G401.6 (cell line): ENCODE results near the gene PRDM16.

Experiments used
- FAIRE-seq: peaks from 2 replicates; lab custom pipeline; 2012; peaks lifted over from hg19 to GRCh38; lab: Jason Lieb, UNC

The PRDM16 gene

GRCh38 chr1:3053986-3054385 is 15.0 kb upstream of the PRDM16 start:
- no peak for FAIRE-seq

DNA sequence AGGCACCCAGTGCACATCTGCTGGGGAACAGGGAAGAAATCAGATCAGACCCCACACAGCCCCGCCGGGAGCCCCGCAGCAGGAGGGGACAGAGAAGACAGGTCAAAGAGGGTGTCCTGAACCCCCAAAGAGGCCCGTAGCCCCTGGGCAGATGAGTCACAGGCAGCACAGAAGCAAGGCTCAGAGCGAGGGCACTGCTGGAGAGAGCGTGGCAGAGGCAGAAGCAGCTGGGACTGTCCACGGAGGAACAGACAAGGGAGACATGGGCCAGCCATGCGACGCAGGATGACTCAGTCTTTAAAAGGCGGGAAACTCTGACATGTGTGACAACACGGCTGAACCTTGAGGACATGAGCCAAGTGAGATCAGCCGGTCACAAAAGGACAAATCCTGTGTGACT is 14.5 kb upstream of the PRDM16 start:
- FAIRE-seq, result no peak

DNA sequence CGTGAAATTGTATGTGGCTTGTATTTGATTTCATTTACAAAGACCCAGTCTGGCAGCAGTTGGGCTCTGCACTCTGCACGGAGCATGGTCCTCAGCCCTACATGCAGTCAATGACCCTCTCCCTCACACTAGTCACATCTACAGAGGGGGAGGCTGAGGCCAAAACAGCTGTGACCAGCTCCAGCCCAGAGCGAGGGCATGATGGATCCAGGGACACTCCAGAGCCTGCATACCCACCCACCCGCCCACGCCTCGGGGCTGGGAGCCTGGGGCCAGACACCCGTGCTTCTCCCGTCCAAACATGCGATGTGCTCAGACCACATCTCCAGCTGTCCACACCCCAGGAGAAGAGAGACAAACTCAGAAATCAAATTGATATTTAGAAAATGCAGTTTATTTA is 14.0 kb upstream of the PRDM16 start:
- FAIRE-seq, result no peak

- FAIRE-seq, result no peak
These were observed 12.4 kb upstream of the PRDM16 start for GRCh38 chr1:3056641-3057040.

- no peak for FAIRE-seq
These were observed 10.6 kb upstream of the PRDM16 start for GRCh38 chr1:3058263-3059030.

- FAIRE-seq, result no peak
These were observed 8.9 kb upstream of the PRDM16 start for GRCh38 chr1:3060127-3060526.

DNA sequence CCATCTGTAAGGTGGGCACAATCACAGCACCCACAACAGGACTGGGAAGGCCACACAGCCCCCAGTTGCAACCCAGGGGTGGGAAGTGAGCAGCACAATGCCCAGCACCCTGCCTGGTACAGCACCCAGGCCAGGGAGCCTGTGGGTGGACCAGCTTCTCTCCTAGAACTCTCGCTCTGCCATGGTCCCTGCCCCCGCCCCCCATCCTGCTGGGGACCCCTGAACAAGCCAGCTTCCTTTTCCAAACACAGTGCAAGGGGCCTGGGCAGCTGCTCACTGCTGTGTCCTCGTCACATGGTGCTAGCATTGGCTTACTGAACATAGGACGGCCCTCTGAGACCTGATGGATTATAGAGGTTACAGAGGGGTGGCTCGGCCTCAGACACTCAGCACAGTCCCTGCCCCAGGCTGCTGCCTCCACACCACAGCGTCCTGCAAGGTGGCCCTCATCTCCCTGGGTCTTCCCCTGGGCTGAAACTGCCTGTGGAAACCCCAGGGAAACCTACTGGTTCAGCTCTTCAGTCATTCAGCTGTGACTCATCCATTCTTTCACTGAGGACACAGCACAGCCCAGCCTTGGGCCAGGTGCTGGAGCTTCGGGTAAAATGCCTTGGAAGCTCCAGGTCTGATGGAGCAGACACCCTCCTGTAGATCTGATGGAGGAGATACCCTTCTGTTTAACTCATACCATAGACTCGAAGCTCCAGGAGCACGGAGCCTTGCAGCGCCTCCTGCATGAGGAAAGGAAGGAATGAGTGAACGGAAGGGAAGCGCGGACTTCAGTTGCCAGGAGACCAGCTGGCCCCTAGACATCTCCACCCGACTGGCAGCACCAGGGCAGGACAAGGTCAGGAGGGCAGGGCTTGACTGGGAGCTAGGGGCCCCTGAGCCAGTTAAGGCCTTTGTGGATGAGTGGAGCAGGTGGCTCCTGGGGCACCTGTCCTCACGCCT is 8.1 kb upstream of the PRDM16 start:
- no peak for FAIRE-seq

GRCh38 chr1:3061566-3061965 is 7.4 kb upstream of the PRDM16 start:
- no peak for FAIRE-seq

DNA sequence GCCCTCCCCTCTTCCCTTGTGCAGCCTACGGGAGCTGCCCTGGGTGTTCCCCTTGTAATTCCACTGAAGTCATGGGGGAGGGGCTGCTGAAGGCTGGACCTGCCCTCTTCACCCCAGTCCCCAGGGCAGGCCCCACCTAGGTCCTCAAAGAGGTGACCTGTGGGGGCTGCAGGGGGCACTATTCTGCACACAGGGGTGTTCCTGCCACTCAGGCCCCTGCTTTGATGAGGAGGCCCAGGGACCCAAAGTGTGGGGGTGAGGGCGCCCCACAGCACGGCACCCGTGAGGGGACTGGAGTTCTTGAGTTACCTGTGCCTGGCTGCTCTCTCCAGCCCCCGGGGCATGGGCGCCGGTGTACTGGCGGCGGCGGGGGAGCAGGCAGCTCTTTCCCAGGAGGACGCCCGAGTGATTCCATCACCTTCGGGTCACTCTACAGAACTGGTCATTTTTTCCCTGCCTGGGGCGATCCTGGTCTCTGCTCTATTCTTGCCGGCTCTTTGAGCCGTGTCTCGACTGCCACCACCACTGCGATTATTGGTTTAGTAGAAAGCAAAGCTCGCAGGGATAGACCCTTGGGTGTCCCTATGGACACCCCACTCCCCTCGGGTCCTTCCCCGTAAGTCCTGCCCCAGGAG is 6.9 kb upstream of the PRDM16 start:
- FAIRE-seq, result no peak

- no peak for FAIRE-seq
These were observed 6.2 kb upstream of the PRDM16 start for GRCh38 chr1:3062616-3063378.

GRCh38 chr1:3063379-3064295 is 5.4 kb upstream of the PRDM16 start:
- no peak for FAIRE-seq

GRCh38 chr1:3064296-3064850 is 4.6 kb upstream of the PRDM16 start:
- FAIRE-seq, result no peak

- no peak for FAIRE-seq
These were observed 4.1 kb upstream of the PRDM16 start for GRCh38 chr1:3064901-3065300.

GRCh38 chr1:3065396-3065795 is 3.6 kb upstream of the PRDM16 start:
- no peak for FAIRE-seq

DNA sequence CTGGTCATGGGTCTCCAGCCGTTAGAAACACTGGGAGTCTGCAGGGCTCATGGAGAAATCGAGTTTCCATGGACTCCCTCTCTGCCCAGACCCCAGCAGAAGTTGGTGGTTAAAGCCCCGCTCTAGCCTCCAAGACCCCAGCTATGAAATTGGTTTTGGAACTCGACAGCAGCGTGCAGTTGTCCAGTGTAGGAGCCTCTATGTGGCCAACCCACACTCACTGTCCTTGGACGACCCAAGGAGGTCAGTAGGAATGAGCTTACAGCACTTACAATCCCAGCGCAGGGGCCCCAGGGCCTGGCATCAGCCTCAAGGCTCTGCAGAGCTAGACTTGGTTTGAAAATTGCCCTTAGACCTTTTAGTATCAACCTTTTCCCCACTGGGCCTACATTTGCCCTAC is 3.2 kb upstream of the PRDM16 start:
- no peak for FAIRE-seq

DNA sequence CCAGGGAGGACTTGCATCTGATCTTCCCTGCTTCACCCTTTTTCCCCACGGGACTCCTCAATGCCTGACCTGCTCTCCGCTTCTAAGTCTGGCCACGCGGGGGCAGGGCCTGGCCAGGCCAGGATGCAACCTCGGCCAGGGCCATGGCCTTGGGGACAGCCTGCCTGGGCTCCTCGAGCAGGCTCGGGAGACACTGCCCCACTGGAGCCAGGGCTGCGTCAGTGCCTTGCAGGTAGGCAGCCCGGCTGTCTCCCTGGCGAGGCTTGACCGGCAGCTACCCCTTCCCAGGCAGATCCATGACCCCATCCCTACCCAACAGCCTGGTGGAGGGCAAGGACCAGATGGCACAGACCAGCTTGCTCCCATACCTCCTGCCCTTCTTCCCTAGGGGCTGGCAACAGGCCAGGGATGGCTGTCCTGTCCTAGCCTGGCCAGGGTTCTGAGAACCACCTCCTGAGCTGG is 2.7 kb upstream of the PRDM16 start:
- FAIRE-seq, result no peak

DNA sequence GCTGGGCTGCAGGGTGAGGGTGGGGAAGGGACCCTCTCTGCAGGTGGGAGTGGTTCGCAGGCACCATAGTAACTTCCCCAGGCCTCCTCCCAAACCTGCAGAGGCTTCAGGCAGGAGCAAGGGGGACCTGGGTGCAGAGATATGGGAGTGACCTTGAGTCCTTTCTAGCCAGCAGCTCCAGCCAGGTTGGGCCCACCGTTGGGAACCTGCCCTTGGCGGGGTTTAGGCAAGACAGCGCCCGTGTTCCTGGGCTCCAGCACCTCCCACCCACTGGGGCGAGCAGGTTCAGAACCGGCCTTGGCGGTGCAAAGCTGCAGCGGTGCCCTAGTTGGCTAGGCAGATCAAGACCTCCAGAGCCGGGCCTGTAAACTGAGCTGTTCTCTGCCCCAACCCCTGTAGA is 2.2 kb upstream of the PRDM16 start:
- no peak for FAIRE-seq

DNA sequence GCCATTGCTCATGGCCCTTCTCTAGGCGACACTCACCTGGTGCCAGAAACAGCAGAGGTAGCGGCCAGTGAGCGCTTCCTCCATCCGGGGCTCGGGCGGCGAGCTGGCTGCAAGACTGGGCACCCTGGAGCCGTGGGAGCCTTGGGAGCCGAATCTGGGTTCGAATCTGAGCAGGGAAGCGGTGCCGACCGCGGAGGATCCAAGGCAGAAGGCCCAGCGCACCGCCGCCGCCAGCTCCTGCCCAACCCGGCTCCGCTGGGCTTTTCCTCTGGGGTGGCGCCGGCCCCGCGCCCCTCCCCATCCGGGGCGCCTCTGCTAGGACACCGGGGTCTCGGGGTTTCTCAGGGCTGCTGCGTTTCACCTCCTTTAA is 1.7 kb upstream of the PRDM16 start:
- FAIRE-seq, result no peak

GRCh38 chr1:3067671-3068563 is 1.1 kb upstream of the PRDM16 start:
- no peak for FAIRE-seq
